HG02885 (cell line): ENCODE data around the gene CIB4.

Source experiments
- ATAC-seq: cut with Tn5 transposase; IDR thresholded peaks from one replicate; pipeline ENCODE4 v1.9.1; 2021; ENCODE audit warnings: mild to moderate bottlenecking; ENCODE audit not compliant: unreplicated experiment, poor library complexity

Gene CIB4

GRCh38 chr2:26640781-26641564, at the start of gene CIB4:
CIB4 (minus strand) TSS chr2:26641366; CDS start chr2:26641314, 52 bp downstream.
- no peak for ATAC-seq

- ATAC-seq, result no peak
Observed at GRCh38 chr2:26687801-26688200, 46.6 kb upstream of the CIB4 start.

- no peak for ATAC-seq
Observed at GRCh38 chr2:26687328-26687727, 46.2 kb upstream of the CIB4 start.

- no peak for ATAC-seq
Observed at GRCh38 chr2:26685989-26686839, 45.0 kb upstream of the CIB4 start.

- no peak for ATAC-seq
Observed at GRCh38 chr2:26685341-26685740, 44.2 kb upstream of the CIB4 start.

GRCh38 chr2:26683583-26683982, 42.4 kb upstream of the CIB4 start:
- ATAC-seq, result no peak

- no peak for ATAC-seq
Observed at GRCh38 chr2:26682155-26682554, 41.0 kb upstream of the CIB4 start.

GRCh38 chr2:26681656-26682055, 40.5 kb upstream of the CIB4 start:
- ATAC-seq, result no peak

GRCh38 chr2:26679867-26680266, 38.7 kb upstream of the CIB4 start:
- ATAC-seq, result no peak

- no peak for ATAC-seq
Observed at GRCh38 chr2:26678035-26678434, 36.9 kb upstream of the CIB4 start.

- no peak for ATAC-seq
Observed at GRCh38 chr2:26675651-26676255, 34.6 kb upstream of the CIB4 start.

- no peak for ATAC-seq
Observed at GRCh38 chr2:26674771-26675170, 33.6 kb upstream of the CIB4 start.

GRCh38 chr2:26674002-26674751, 33.0 kb upstream of the CIB4 start:
- no peak for ATAC-seq

GRCh38 chr2:26672818-26673393, 31.7 kb upstream of the CIB4 start:
- ATAC-seq, result no peak

- ATAC-seq, result no peak
Observed at GRCh38 chr2:26672112-26672817, 31.1 kb upstream of the CIB4 start.

- ATAC-seq, result no peak
Observed at GRCh38 chr2:26671691-26672090, 30.5 kb upstream of the CIB4 start.

GRCh38 chr2:26670931-26671460, 29.8 kb upstream of the CIB4 start:
- ATAC-seq, result no peak

GRCh38 chr2:26670171-26670570, 29.0 kb upstream of the CIB4 start:
- ATAC-seq, result no peak
